H9 (cell line): ENCODE data around the gene LAMTOR4. TPM values are rescaled to one million over a fixed set of nuclear protein-coding genes. Genes with fewer than 3 reads are reported as not detected.

Experiments used
- DNase-seq: peaks from one replicate; pipeline ENCODE4 v3.0.0-alpha.2; 2017
- H2AFZ ChIP-seq: one replicate; pipeline ENCODE4 v1.6.1; 2013; ENCODE audit warnings: mild to moderate bottlenecking, low read length, control low read depth, moderate library complexity
- H2AK5ac ChIP-seq: 2 replicates; pipeline ENCODE4 v1.6.1; 2013; ENCODE audit warnings: low read length, control low read depth, mixed read lengths; ENCODE audit not compliant: insufficient read length
- H2BK120ac ChIP-seq: one replicate; pipeline ENCODE4 v1.6.1; 2013; ENCODE audit warnings: low read depth, mild to moderate bottlenecking, low read length, control low read depth, inconsistent platforms; ENCODE audit not compliant: poor library complexity, severe bottlenecking
- H2BK12ac ChIP-seq: 2 replicates; pipeline ENCODE4 v1.6.1; 2013; ENCODE audit warnings: low read length, control low read depth, mixed read lengths, low read depth; ENCODE audit not compliant: insufficient read length
- H2BK15ac ChIP-seq: 2 replicates; pipeline ENCODE4 v1.6.1; 2013; ENCODE audit warnings: low read depth, low read length, control low read depth
- H2BK20ac ChIP-seq: one replicate; pipeline ENCODE4 v1.6.1; 2013; ENCODE audit warnings: low read depth, mild to moderate bottlenecking, low read length, control low read depth, inconsistent platforms; ENCODE audit not compliant: poor library complexity, severe bottlenecking
- H2BK5ac ChIP-seq: 2 replicates; pipeline ENCODE4 v1.6.1; 2013; ENCODE audit warnings: low read length, control low read depth, mixed read lengths; ENCODE audit not compliant: insufficient read length
- H3K14ac ChIP-seq: 2 replicates; pipeline ENCODE4 v1.6.1; 2013; ENCODE audit warnings: low read length, control low read depth; ENCODE audit not compliant: insufficient read depth
- H3K18ac ChIP-seq: 2 replicates; pipeline ENCODE4 v1.6.1; 2013; ENCODE audit warnings: low read depth, mild to moderate bottlenecking, mixed read lengths, low read length, control low read depth; ENCODE audit not compliant: insufficient read length
- H3K23ac ChIP-seq: 2 replicates; pipeline ENCODE4 v1.6.1; 2013; ENCODE audit warnings: low read length, control low read depth, mixed read lengths, low read depth; ENCODE audit not compliant: insufficient read length
- H3K23me2 ChIP-seq: 2 replicates; pipeline ENCODE4 v1.6.1; 2013; ENCODE audit warnings: low read depth, mild to moderate bottlenecking, mixed read lengths, low read length, control low read depth; ENCODE audit not compliant: insufficient read length, poor library complexity, severe bottlenecking
- H3K27ac ChIP-seq: 2 replicates; pipeline ENCODE4 v1.5.1; 2013; ENCODE audit warnings: low read length, control low read depth, mixed read lengths, low read depth; ENCODE audit not compliant: insufficient read length
- H3K27me3 ChIP-seq: 2 replicates; pipeline ENCODE4 v1.6.1; 2013; ENCODE audit warnings: low read length, control low read depth, inconsistent platforms; ENCODE audit not compliant: insufficient read depth
- H3K4ac ChIP-seq: 2 replicates; pipeline ENCODE4 v1.6.1; 2013; ENCODE audit warnings: low read depth, mild to moderate bottlenecking, control low read depth, inconsistent platforms, low read length, moderate library complexity
- H3K4me1 ChIP-seq: 2 replicates; pipeline ENCODE4 v1.6.1; 2013; ENCODE audit warnings: low read length, control low read depth, inconsistent platforms; ENCODE audit not compliant: insufficient read depth
- H3K4me2 ChIP-seq: 2 replicates; pipeline ENCODE4 v1.6.1; 2013; ENCODE audit warnings: low read length, control low read depth, mixed read lengths; ENCODE audit not compliant: insufficient read length, insufficient read depth
- H3K56ac ChIP-seq: 2 replicates; pipeline ENCODE4 v1.6.1; 2013; ENCODE audit warnings: low read depth, mild to moderate bottlenecking, mixed read lengths, low read length, control low read depth; ENCODE audit not compliant: insufficient read length
- H3K79me1 ChIP-seq: 2 replicates; pipeline ENCODE4 v1.6.1; 2013; ENCODE audit warnings: low read depth, mild to moderate bottlenecking, moderate library complexity, low read length, control low read depth, inconsistent platforms; ENCODE audit not compliant: insufficient read depth, poor library complexity, severe bottlenecking
- H3K79me2 ChIP-seq: 2 replicates; pipeline ENCODE4 v1.6.1; 2013; ENCODE audit warnings: low read length, control low read depth, inconsistent platforms; ENCODE audit not compliant: insufficient read depth
- H3K9ac ChIP-seq: 2 replicates; pipeline ENCODE4 v1.6.1; 2013; ENCODE audit warnings: low read length, control low read depth, mixed read lengths; ENCODE audit not compliant: insufficient read length; ENCODE audit errors: extremely low read depth
- H3K9me3 ChIP-seq: one replicate; pipeline ENCODE4 v1.6.1; 2013; ENCODE audit warnings: low read depth, low read length, inconsistent platforms; ENCODE audit not compliant: control insufficient read depth
- H3T11ph ChIP-seq: one replicate; pipeline ENCODE4 v1.6.1; 2013; ENCODE audit warnings: mild to moderate bottlenecking, low read length, control low read depth, inconsistent platforms
- H4K20me1 ChIP-seq: one replicate; pipeline ENCODE4 v1.6.1; 2013; ENCODE audit not compliant: control insufficient read depth, insufficient read length, insufficient read depth
- H4K5ac ChIP-seq: 2 replicates; pipeline ENCODE4 v1.6.1; 2013; ENCODE audit warnings: low read depth, mild to moderate bottlenecking, mixed read lengths, low read length, control low read depth; ENCODE audit not compliant: insufficient read length
- H4K8ac ChIP-seq: replicated peaks from 2 replicates; pipeline ENCODE4 v1.6.1; 2013; ENCODE audit warnings: low read length, control low read depth, mixed read lengths, low read depth; ENCODE audit not compliant: insufficient read length
- H4K91ac ChIP-seq: 2 replicates; pipeline ENCODE4 v1.6.1; 2013; ENCODE audit warnings: low read depth, mild to moderate bottlenecking, moderate library complexity, mixed read lengths, low read length, control low read depth; ENCODE audit not compliant: insufficient read length
- H3K27ac Mint-ChIP-seq, 3 experiments: 2 replicates in 2 of 3; 3 replicates in 1 of 3; pipeline ENCODE4 v1.8.0; 2020 to 2021; ENCODE audit warnings: mixed read lengths in 3 of 3, mild to moderate bottlenecking in 1 of 3, moderate library complexity in 1 of 3
- H3K27me3 Mint-ChIP-seq: 2 replicates; pipeline ENCODE4 v1.8.0; 2021; ENCODE audit warnings: low read depth, mild to moderate bottlenecking, moderate library complexity, mixed read lengths
- H3K36me3 Mint-ChIP-seq, 3 experiments: 2 replicates in 2 of 3; 3 replicates in 1 of 3; pipeline ENCODE4 v1.8.0; 2020 to 2021; ENCODE audit warnings: low read depth in 3 of 3, mixed read lengths in 3 of 3; ENCODE audit not compliant: insufficient read depth in 1 of 3
- H3K4me1 Mint-ChIP-seq, 2 experiments: 2 replicates each; pipeline ENCODE4 v1.8.0; 2020; ENCODE audit warnings: mixed read lengths in 2 of 2
- H3K4me3 Mint-ChIP-seq, 2 experiments: 2 replicates in 1 of 2; 3 replicates in 1 of 2; pipeline ENCODE4 v1.8.0; 2020 to 2021; ENCODE audit warnings: mild to moderate bottlenecking in 2 of 2, mixed read lengths in 2 of 2, moderate library complexity in 1 of 2
- H3K9me3 Mint-ChIP-seq, 2 experiments: 2 replicates in 1 of 2; 3 replicates in 1 of 2; pipeline ENCODE4 v1.8.0; 2020; ENCODE audit warnings: mild to moderate bottlenecking in 2 of 2, mixed read lengths in 2 of 2, moderate library complexity in 1 of 2
- CTCF ChIP-seq: fragments of 200-600 bp; sonication (generic); conservative IDR thresholded peaks from 3 replicates; pipeline ENCODE4 v1.8.0; 2021; ENCODE audit warnings: antibody characterized with exemption, mild to moderate bottlenecking
- WGBS: extraction: QIAGEN DNeasy Blood & Tissue Kit; methylation state at CpG from one replicate; pipeline ENCODE4 v1.1.7; 2013; ENCODE audit warnings: missing lambda C conversion rate, low lambda C conversion rate, mixed read lengths; ENCODE audit not compliant: insufficient read length; ENCODE audit errors: extremely low coverage; 5-methylcytosine and 5-hydroxymethylcytosine counted together
- total RNA-seq: library from RNA; stranded (reverse); gene quantifications from 2 replicates; pipeline ENCODE4 v1.2.1, GENCODE V29; 2021

LAMTOR4 gene
- total RNA-seq, 1 experiment from 2014 or later = 179 TPM

DNA sequence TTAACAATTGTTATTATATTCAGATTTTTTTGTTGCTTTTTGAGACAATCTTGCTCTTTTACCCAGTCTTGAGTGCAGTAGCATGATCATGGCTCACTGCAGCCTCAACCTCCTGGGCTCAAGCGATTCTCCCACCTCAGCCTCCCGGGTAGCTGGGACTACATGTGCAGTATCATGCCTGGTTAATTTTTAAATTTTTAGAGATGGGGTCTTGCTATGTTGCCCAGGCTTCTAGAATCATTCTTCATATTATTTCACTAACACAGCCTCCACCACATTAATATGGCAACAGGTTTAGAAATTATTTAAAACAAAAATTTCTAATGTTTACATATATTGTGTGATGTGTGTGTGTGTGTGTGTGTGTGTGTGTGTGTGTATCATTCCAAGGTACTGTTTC, 1.4 kb upstream of the LAMTOR4 start:
- Mint-ChIP-seq H3K4me1 (peaks cover 17 to 21% of the 10 kb centered on the region in 2 experiments), H3K27ac (no peak overlapping the region), H3K27me3 (peaks cover 4% of the 10 kb centered on the region; the same call in 1 of the 2 replicates), H3K4me3 (no peak overlapping the region), H3K9me3 (no peaks in the 10 kb centered on the region), H3K36me3 (peaks cover 6 to 18% (median 18%) of the 10 kb centered on the region in 3 experiments; a peak in 6 of 7 replicates)
- H2AFZ ChIP-seq = no peak overlapping the region
- H3K79me1 ChIP-seq = no peaks in the 10 kb centered on the region
- H2AK5ac ChIP-seq = no peak overlapping the region
- no peak overlapping the region for H3K18ac ChIP-seq
- H3K14ac ChIP-seq = no peak overlapping the region
- H4K8ac ChIP-seq = no peak overlapping the region
- H4K91ac ChIP-seq = no peak overlapping the region
- no peak for TF ChIP-seq CTCF
- peaks cover 2% of the 10 kb centered on the region for H4K20me1 ChIP-seq
- H3T11ph ChIP-seq = no peak overlapping the region
- H2BK12ac ChIP-seq = no peak overlapping the region
- H3K4me1 ChIP-seq = no peaks in the 10 kb centered on the region
- DNase-seq = no peak
- no peak overlapping the region for H3K9ac ChIP-seq
- no peak overlapping the region for H3K27ac ChIP-seq
- no peak overlapping the region for H4K5ac ChIP-seq
- H2BK120ac ChIP-seq = no peak overlapping the region
- no peak overlapping the region for H2BK20ac ChIP-seq
- H3K23ac ChIP-seq = no peak overlapping the region
- no CpG with 5 or more reads among the region's 2 CpGs for WGBS
- no peaks in the 10 kb centered on the region for H3K9me3 ChIP-seq
- no peak overlapping the region for H2BK15ac ChIP-seq
- H3K23me2 ChIP-seq = peaks cover 6% of the 10 kb centered on the region
- no peaks in the 10 kb centered on the region for H3K27me3 ChIP-seq
- no peak overlapping the region for H2BK5ac ChIP-seq
- no peaks in the 10 kb centered on the region for H3K79me2 ChIP-seq
- no peak overlapping the region for H3K4me2 ChIP-seq
- no peak overlapping the region for H3K4ac ChIP-seq
- H3K56ac ChIP-seq = no peak overlapping the region
